Activated CD8-positive, alpha-beta memory T cell treated with anti-CD3 and anti-CD28 coated beads for 4 hours (primary cell): ENCODE results near the gene MT1E.

Source experiments
- DNase-seq, 2 donors: peaks; one replicate each; pipeline ENCODE4 v3.0.0-alpha.2; 2020; ENCODE audit warnings: low read depth in 2 of 2

Gene MT1E

GRCh38 chr16:56626685-56627084, 1.1 kb downstream of the MT1E start:
- DNase-seq = no peak

GRCh38 chr16:56628486-56629350, 3.1 kb downstream of the MT1E start:
- DNase-seq = no peak

GRCh38 chr16:56629531-56629930, 4.0 kb downstream of the MT1E start:
- DNase-seq = no peak

GRCh38 chr16:56630134-56630533, 4.6 kb downstream of the MT1E start:
- no peak for DNase-seq

GRCh38 chr16:56631197-56631596, 5.6 kb downstream of the MT1E start:
- DNase-seq = no peak

GRCh38 chr16:56631832-56632155, 6.2 kb downstream of the MT1E start:
- no peak for DNase-seq

- no peak for DNase-seq
Observed at GRCh38 chr16:56632156-56632847, 6.7 kb downstream of the MT1E start, which contains the start of gene MT1M. Gene MT1M (plus strand): TSS chr16:56632659. CDS start chr16:56632732, 73 bp downstream.

- no peak for DNase-seq
Observed at GRCh38 chr16:56632848-56633365, 7.3 kb downstream of the MT1E start.

- DNase-seq = no peak
Observed at GRCh38 chr16:56633535-56633934, 8.0 kb downstream of the MT1E start.

GRCh38 chr16:56634715-56635440, 9.3 kb downstream of the MT1E start:
- DNase-seq = no peak

- DNase-seq = no peak
Observed at GRCh38 chr16:56635441-56635967, 9.9 kb downstream of the MT1E start.

- DNase-seq = no peak
Observed at GRCh38 chr16:56636616-56637413, 11.2 kb downstream of the MT1E start.

GRCh38 chr16:56637814-56638750, 12.5 kb downstream of the MT1E start, which contains the start of gene MT1A:
Gene MT1A (plus strand): TSS chr16:56638666. CDS start chr16:56638739, 73 bp downstream.
- no peak for DNase-seq

- DNase-seq = no peak
Observed at GRCh38 chr16:56639045-56639444, 13.5 kb downstream of the MT1E start.

GRCh38 chr16:56640076-56640475, 14.5 kb downstream of the MT1E start:
- DNase-seq = no peak

GRCh38 chr16:56641166-56641565, 15.6 kb downstream of the MT1E start:
- no peak for DNase-seq

- peak; percentile 43 for DNase-seq
Observed at GRCh38 chr16:56643080-56643778, 17.6 kb downstream of the MT1E start.

GRCh38 chr16:56643833-56644232, 18.3 kb downstream of the MT1E start:
- no peak for DNase-seq

GRCh38 chr16:56645311-56645710, 19.7 kb downstream of the MT1E start:
- no peak for DNase-seq
